ENCODE data around the gene MRTFB.

The MRTFB gene

GRCh38 chr16:14292051-14292825 is 221.1 kb downstream of the MRTFB start:
- TF ChIP-seq TCF4 (CRISPR knock-in tag; IDR thresholded peaks at IDR 0.05; ENCODE audit: borderline replicate concordance) (no peak), TSHZ2 (CRISPR knock-in tag; IDR thresholded peaks at IDR 0.05) (no peak), GLIS3 (CRISPR knock-in tag; IDR thresholded peaks at IDR 0.05) (no peak), ZNF70 (CRISPR knock-in tag; IDR thresholded peaks at IDR 0.05) (no peak), ZFP3 (CRISPR knock-in tag; IDR thresholded peaks at IDR 0.05) (no peak), RARB (CRISPR knock-in tag; IDR thresholded peaks at IDR 0.05) (no peak), SNAI2 (CRISPR knock-in tag; IDR thresholded peaks at IDR 0.05) (no peak), BACH2 (CRISPR knock-in tag; IDR thresholded peaks at IDR 0.05; ENCODE audit: borderline replicate concordance) (no peak), ZC3H10 (CRISPR knock-in tag; IDR thresholded peaks at IDR 0.05) (no peak), ARNTL (CRISPR knock-in tag; IDR thresholded peaks at IDR 0.05; ENCODE audit: borderline replicate concordance, low read depth) (no peak), ESRRG (CRISPR knock-in tag; IDR thresholded peaks at IDR 0.05) (no peak), ZNF565 (CRISPR knock-in tag; conservative IDR thresholded peaks at IDR 0.05; ENCODE audit: low read depth) (no peak), ZFP30 (CRISPR knock-in tag; IDR thresholded peaks at IDR 0.05) (no peak), CSDC2 (CRISPR knock-in tag; IDR thresholded peaks at IDR 0.05) (no peak)
- TF ChIP-seq, protein P1, sequence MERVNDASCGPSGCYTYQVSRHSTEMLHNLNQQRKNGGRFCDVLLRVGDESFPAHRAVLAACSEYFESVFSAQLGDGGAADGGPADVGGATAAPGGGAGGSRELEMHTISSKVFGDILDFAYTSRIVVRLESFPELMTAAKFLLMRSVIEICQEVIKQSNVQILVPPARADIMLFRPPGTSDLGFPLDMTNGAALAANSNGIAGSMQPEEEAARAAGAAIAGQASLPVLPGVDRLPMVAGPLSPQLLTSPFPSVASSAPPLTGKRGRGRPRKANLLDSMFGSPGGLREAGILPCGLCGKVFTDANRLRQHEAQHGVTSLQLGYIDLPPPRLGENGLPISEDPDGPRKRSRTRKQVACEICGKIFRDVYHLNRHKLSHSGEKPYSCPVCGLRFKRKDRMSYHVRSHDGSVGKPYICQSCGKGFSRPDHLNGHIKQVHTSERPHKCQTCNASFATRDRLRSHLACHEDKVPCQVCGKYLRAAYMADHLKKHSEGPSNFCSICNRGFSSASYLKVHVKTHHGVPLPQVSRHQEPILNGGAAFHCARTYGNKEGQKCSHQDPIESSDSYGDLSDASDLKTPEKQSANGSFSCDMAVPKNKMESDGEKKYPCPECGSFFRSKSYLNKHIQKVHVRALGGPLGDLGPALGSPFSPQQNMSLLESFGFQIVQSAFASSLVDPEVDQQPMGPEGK (CRISPR knock-in tag; IDR thresholded peaks at IDR 0.05; ENCODE audit: borderline replicate concordance): no peak
- TF ChIP-seq, protein P2, sequence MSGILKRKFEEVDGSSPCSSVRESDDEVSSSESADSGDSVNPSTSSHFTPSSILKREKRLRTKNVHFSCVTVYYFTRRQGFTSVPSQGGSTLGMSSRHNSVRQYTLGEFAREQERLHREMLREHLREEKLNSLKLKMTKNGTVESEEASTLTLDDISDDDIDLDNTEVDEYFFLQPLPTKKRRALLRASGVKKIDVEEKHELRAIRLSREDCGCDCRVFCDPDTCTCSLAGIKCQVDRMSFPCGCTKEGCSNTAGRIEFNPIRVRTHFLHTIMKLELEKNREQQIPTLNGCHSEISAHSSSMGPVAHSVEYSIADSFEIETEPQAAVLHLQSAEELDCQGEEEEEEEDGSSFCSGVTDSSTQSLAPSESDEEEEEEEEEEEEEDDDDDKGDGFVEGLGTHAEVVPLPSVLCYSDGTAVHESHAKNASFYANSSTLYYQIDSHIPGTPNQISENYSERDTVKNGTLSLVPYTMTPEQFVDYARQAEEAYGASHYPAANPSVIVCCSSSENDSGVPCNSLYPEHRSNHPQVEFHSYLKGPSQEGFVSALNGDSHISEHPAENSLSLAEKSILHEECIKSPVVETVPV (CRISPR knock-in tag; IDR thresholded peaks at IDR 0.05): no peak
- TF ChIP-seq, protein P3, sequence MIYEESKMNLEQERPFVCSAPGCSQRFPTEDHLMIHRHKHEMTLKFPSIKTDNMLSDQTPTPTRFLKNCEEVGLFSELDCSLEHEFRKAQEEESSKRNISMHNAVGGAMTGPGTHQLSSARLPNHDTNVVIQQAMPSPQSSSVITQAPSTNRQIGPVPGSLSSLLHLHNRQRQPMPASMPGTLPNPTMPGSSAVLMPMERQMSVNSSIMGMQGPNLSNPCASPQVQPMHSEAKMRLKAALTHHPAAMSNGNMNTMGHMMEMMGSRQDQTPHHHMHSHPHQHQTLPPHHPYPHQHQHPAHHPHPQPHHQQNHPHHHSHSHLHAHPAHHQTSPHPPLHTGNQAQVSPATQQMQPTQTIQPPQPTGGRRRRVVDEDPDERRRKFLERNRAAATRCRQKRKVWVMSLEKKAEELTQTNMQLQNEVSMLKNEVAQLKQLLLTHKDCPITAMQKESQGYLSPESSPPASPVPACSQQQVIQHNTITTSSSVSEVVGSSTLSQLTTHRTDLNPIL (CRISPR knock-in tag; IDR thresholded peaks at IDR 0.05; ENCODE audit: low read depth): no peak
- no peak for ATAC-seq

DNA sequence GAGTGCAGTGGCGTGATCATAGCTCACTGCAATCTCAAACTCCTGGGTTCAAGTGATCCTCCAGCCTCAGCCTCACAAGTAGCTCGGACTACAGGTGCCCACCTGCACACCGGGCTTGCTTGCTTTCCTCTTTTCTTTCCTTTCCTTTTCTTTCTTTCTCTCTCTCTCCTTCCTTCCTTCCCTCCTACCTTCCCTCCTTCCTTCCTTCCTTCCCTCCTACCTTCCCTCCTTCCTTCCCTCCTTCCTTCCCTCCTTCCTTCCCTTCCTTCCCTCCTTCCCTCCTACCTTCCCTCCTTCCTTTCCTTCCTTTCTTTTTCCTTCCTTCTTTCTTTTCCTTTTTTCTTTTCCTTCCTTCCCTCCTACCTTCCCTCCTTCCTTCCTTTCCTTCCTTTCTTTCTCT is 225.5 kb downstream of the MRTFB start:
- no peak for ATAC-seq
- TF ChIP-seq ZNF565 (CRISPR knock-in tag; conservative IDR thresholded peaks at IDR 0.05; ENCODE audit: low read depth) (no peak), TSHZ2 (CRISPR knock-in tag; IDR thresholded peaks at IDR 0.05) (no peak), TCF4 (CRISPR knock-in tag; IDR thresholded peaks at IDR 0.05; ENCODE audit: borderline replicate concordance) (no peak), GLIS3 (CRISPR knock-in tag; IDR thresholded peaks at IDR 0.05) (no peak), OSR1 (CRISPR knock-in tag; IDR thresholded peaks at IDR 0.05) (no peak), ESRRG (CRISPR knock-in tag; IDR thresholded peaks at IDR 0.05) (no peak), RARB (CRISPR knock-in tag; IDR thresholded peaks at IDR 0.05) (no peak), ARNTL (CRISPR knock-in tag; IDR thresholded peaks at IDR 0.05; ENCODE audit: borderline replicate concordance, low read depth) (no peak)
- TF ChIP-seq, protein P2 (CRISPR knock-in tag; IDR thresholded peaks at IDR 0.05): no peak
- TF ChIP-seq, protein P3 (CRISPR knock-in tag; IDR thresholded peaks at IDR 0.05; ENCODE audit: low read depth): no peak
- TF ChIP-seq, protein P4, sequence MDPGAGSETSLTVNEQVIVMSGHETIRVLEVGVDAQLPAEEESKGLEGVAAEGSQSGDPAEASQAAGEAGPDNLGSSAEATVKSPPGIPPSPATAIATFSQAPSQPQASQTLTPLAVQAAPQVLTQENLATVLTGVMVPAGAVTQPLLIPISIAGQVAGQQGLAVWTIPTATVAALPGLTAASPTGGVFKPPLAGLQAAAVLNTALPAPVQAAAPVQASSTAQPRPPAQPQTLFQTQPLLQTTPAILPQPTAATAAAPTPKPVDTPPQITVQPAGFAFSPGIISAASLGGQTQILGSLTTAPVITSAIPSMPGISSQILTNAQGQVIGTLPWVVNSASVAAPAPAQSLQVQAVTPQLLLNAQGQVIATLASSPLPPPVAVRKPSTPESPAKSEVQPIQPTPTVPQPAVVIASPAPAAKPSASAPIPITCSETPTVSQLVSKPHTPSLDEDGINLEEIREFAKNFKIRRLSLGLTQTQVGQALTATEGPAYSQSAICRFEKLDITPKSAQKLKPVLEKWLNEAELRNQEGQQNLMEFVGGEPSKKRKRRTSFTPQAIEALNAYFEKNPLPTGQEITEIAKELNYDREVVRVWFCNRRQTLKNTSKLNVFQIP (CRISPR knock-in tag; IDR thresholded peaks at IDR 0.05; ENCODE audit: borderline replicate concordance, low read depth): no peak
